GM19328 (cell line): ENCODE measurements around the gene PNPLA6.
A peak's percentile ranks its signal among the peaks of the same experiment; 100 is the strongest.

Experiments used
- ATAC-seq: cut with Tn5 transposase; IDR thresholded peaks from one replicate; pipeline ENCODE4 v1.9.1; 2021; ENCODE audit warnings: mild to moderate bottlenecking, moderate library complexity; ENCODE audit not compliant: unreplicated experiment

PNPLA6 gene

DNA sequence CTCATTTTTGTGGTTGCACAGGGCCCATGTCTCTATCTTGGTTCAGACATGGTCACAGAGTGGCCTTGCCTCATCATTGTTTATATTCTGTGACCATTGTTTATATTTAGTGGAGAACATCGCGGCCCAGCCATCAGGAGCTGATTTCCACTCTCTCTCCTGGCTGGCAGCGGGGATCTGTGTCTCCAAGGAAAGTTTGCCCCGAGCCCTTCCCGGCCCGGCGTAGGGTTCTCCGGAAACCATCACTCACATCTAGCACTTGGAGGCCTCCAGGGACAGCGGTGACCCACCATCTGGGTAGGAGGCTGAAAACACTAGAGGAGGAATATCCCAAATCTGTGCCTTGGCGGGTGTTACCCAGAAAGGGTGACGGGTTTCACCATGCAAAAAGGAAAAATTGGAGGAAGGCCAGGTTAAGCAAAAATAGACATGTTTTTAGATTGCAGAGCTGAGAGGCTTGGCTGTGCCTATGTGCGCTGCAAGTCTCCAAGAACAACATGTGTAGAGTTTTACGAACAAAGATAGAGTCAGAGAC is 20.3 kb upstream of the PNPLA6 start:
- no peak for ATAC-seq

GRCh38 chr19:7515645-7516151 is 19.8 kb upstream of the PNPLA6 start, which contains the start of gene ZNF358:
Gene ZNF358 (plus strand): TSS chr19:7516103. CDS start chr19:7519243, 3,140 bp downstream.
- no peak for ATAC-seq

DNA sequence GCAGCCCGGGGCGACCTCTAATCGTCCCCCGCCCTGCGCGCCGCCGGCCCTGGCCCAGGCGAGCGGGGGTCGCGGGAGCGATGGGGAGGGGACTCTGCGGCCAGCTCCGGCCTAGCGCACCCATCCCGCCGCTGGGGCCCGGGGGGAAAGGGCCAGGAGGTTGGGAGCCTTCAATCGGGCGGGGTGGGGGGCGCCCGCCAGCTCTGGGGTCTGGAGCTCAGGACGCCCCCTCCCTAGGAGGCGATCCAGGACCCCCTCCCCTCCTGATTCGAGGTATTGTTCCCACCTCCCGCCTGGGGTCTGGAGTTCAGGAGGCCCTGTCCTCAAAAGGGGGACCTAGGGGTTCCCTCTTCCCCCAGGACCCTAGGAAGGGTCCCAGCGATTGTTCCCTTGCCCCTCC is 19.2 kb upstream of the PNPLA6 start:
- ATAC-seq, result no peak

DNA sequence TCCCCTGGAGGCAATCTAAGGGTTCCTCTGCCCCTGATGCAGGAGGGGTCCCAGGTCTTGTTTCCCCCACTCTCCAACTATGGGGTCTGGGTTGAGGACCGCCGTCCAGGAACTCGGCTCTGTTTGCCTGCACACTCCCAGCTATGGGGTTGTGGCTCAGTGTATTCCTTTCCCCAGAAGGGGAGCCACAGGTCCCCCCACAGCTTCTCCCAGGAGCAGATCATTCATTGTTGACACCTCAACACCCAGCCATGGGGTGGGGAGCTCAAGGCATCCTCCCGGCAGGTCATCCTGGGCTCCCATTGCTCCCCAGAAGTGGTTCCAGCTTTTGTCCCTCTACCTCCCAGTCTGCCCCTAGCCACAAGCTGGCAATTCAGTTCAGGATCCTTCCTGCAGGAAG is 18.6 kb upstream of the PNPLA6 start:
- ATAC-seq, result no peak

- ATAC-seq, result no peak
Observed at GRCh38 chr19:7519361-7520130, 16.0 kb upstream of the PNPLA6 start.

DNA sequence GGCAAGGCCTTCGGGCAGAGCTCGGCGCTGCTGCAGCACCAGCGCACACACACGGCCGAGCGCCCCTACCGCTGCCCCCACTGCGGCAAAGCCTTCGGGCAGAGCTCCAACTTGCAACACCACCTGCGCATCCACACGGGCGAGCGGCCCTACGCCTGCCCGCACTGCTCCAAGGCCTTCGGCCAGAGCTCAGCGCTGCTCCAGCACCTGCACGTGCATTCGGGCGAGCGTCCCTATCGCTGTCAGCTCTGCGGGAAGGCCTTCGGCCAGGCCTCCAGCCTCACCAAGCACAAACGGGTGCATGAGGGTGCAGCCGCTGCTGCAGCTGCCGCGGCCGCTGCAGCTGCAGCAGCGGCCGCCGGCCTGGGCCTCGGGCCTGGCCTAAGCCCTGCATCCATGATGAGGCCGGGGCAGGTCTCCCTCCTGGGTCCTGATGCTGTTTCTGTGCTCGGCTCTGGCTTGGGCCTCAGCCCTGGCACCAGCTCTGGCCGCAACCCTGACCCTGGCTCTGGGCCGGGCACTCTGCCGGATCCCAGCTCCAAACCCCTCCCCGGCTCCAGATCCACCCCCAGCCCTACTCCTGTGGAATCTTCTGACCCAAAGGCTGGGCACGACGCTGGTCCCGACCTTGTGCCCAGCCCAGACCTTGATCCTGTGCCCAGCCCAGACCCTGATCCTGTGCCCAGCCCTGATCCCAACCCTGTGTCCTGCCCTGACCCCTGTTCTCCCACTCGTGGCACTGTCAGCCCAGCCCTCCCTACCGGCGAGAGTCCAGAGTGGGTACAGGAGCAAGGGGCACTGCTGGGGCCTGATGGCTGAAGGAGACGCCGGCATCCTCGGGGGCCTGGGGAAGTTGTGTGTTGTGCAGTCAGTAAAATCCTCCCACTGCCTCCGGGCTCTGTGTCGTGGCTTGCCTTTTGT is 15.1 kb upstream of the PNPLA6 start:
- no peak for ATAC-seq

GRCh38 chr19:7521551-7522071 is 13.9 kb upstream of the PNPLA6 start:
- ATAC-seq, result no peak

DNA sequence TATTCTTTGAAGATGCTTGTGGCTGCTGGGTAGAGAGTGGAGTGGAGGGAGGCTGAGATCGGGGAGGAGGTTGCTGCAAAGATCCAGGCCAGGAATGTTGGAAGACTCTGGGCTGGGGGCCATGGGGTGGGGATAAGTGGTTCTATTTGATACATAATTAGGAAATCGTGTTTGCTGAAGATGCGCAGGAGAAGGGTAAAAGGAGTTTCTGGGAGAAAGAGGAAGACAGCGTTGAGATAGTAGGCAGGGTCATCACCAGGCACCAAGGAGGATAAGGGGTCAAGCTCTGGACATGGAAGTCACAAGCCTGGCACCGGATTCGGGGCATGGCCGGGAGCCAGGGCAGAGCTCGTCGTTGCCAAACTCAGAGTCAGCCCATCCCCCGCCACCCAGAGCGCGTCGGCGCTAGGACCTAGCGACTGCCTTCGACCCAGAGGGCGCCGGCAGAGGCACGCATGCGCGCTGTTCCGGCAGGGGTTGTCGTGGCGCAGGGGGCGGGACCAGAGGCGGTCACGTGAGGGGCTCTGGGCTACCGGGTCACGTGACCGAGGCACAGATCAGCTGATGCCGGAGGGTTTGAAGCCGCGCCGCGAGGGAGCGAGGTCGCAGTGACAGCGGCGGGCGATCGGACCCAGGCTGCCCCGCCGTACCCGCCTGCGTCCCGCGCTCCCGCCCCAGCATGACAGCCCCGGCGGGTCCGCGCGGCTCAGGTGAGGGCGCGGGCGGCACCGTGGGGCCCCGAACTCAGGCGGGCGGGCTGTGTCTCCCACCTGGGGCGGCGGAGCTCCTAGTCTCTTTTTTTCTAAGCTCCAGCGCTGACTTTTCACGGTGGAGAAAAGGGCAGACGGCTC is 13.2 kb upstream of the PNPLA6 start, which contains the start of gene MCOLN1:
Gene MCOLN1, plus strand, starts transcription at position 553 of the 851 bp plus-strand sequence. Its CDS starts 127 bp downstream, at position 680.
- peak; percentile 83 for ATAC-seq

DNA sequence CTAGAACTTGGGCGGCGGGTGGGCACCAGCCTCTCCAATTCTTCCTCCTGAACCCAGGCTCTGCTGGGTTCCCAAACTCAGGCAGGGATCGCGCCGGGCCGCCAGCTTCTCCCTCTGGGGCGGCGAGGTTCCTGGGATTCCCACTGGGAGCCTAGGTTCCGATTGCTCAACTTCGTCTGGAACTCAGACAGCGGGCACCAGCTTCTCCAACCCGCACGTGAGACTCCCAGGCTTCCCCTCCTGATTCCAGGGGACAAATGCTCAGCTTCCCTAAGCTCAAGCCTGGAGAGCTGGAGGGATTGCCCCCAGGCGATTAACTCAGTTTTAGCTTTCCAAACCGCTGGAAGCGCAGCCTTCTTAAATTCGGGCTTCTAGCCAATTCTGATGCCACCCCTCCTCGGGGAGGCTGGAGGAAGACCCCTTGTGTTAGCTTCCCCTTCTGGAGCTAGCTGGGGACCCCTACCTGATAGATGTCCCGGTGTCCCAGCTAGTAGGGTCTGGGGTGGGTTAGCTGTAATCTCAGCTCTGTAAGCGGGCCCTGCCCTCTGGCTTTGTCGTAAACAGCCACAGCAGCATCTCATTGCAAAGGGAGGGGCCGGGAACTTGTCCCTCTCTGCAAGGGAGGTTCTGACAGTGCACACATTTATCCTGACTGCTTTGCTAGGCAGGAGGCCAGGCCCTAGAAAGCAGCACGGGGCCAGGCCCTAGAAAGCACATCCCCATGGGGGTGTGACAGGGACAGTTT is 12.4 kb upstream of the PNPLA6 start:
- ATAC-seq, result no peak

GRCh38 chr19:7524523-7524922 is 11.0 kb upstream of the PNPLA6 start:
- ATAC-seq, result no peak

DNA sequence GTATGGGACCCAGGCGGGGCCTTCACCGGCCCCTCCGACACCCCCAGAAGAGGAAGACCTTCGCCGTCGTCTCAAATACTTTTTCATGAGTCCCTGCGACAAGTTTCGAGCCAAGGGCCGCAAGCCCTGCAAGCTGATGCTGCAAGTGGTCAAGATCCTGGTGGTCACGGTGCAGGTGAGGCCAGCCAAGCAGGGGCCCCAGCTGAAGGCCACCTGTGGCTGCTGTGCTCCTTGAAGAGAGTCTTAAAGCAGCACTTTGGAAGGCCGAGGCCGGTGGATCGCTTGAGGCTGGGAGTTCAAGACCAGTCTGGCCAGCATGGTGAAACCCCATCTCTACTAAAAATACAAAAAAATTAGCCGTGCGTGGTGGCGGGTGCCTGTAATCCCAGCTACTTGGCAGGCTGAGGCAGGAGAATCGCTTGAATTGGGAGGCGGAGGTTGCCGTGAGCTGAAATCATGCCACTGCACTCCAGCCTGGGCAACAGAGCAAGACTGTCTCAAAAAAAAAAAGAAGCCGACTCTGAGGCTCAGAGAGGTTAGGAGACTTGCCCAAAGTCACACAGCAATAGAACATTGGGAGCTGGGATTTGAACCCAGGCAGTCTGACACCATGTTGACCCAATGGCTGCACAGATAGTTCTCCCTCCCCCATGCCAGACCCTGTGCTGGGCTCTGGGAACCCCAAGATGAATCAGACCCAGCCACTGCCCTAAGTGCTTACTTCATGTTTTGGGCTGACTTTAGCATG is 10.4 kb upstream of the PNPLA6 start:
- no peak for ATAC-seq

GRCh38 chr19:7526059-7526929 is 9.2 kb upstream of the PNPLA6 start:
- no peak for ATAC-seq

DNA sequence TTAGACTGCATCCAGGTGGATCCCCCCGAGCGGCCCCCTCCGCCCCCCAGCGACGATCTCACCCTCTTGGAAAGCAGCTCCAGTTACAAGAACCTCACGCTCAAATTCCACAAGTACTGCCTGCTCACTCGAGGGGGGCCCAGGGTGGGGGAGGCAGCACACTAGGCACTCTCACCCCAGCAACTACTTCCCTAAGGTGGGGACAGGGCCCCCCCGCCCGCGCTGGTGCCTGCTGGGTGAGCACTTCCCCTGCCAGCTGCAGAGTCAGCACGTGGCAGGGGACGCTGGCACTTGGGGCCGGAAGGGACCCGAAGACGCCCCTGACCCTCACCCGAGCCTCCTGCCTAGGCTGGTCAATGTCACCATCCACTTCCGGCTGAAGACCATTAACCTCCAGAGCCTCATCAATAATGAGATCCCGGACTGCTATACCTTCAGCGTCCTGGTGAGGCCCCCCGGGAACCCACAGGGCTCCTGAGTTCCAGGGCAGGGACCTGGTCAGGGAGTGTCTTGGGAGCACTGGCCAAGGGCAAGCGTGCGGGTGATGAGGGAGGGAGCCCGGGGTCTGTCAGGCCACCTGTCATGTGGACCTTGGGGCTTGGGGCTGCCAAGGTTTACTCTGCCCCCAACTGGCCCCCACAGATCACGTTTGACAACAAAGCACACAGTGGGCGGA is 7.9 kb upstream of the PNPLA6 start:
- ATAC-seq, result no peak

GRCh38 chr19:7528192-7528519 is 7.4 kb upstream of the PNPLA6 start:
- ATAC-seq, result no peak

DNA sequence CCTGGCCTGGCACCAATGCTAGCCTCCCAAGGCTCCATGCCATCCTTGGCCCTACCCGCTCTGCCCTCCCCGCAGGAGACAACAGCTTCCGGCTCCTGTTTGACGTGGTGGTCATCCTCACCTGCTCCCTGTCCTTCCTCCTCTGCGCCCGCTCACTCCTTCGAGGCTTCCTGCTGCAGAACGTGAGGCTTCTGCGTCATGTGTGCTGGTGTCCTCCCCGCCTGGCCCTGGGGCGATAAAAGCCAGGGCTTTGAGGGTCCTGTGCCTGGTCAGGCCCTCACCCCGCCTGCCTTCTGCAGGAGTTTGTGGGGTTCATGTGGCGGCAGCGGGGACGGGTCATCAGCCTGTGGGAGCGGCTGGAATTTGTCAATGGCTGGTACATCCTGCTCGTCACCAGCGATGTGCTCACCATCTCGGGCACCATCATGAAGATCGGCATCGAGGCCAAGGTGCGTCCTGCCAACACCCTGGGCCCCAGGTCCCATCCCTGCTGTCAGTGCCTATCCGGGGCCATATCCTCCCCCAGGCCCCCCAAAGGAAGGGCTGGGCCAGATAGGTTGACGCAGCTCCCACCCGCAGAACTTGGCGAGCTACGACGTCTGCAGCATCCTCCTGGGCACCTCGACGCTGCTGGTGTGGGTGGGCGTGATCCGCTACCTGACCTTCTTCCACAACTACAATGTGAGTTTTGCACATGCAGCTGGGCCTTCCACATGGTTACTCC is 6.8 kb upstream of the PNPLA6 start:
- ATAC-seq, result no peak

DNA sequence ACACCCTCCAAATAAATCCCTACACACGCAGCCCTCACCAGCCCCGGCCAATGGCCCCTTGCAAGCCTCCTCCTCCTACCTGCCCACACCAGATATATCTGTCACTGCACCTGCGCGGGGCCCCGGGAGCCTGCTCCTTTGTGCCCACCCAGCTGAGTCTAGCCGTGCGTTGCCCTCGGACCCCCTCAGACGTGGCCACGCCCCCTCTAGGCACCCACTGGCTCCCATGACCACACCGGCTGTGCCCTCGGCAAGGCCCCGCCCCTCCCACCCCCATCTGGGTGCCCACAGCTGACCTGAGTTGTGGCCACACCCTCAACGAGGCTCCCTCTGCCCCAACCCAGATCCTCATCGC is 6.3 kb upstream of the PNPLA6 start:
- no peak for ATAC-seq
